ENCODE measurements around the gene STK32C.
"Not testable (repeated sequence)": the region's sequence is repeated elsewhere in the genome, so short reads cannot be mapped to it uniquely, and the experiment has no call there.

DNA sequence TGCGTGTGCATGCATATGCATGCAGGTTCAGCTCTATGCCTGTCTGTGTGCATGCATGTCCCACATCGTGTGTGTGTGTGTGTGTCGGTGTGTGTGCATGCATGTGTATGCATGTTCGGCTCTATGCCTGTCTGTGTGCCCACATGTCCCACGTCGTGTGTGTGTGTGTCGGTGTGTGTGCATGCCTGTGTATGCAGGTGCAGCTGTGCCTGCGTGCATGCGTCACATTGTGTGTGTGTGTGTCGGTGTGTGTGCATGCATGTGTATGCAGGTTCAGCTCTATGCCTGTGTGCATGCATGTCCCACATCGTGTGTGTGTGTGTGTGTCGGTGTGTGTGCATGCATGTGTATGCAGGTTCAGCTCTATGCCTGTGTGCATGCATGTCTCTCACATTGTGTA, 39.8 kb downstream of the STK32C start:
- TF ChIP-seq, protein P1, sequence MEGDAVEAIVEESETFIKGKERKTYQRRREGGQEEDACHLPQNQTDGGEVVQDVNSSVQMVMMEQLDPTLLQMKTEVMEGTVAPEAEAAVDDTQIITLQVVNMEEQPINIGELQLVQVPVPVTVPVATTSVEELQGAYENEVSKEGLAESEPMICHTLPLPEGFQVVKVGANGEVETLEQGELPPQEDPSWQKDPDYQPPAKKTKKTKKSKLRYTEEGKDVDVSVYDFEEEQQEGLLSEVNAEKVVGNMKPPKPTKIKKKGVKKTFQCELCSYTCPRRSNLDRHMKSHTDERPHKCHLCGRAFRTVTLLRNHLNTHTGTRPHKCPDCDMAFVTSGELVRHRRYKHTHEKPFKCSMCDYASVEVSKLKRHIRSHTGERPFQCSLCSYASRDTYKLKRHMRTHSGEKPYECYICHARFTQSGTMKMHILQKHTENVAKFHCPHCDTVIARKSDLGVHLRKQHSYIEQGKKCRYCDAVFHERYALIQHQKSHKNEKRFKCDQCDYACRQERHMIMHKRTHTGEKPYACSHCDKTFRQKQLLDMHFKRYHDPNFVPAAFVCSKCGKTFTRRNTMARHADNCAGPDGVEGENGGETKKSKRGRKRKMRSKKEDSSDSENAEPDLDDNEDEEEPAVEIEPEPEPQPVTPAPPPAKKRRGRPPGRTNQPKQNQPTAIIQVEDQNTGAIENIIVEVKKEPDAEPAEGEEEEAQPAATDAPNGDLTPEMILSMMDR (IDR thresholded peaks at IDR 0.05): not testable (repeated sequence)
- TF ChIP-seq ZFX (IDR thresholded peaks at IDR 0.05; ENCODE audit: borderline replicate concordance): not testable (repeated sequence)

Measured in 22Rv1 (cell line).